ENCODE measurements around the gene HEXB.

Gene HEXB

DNA sequence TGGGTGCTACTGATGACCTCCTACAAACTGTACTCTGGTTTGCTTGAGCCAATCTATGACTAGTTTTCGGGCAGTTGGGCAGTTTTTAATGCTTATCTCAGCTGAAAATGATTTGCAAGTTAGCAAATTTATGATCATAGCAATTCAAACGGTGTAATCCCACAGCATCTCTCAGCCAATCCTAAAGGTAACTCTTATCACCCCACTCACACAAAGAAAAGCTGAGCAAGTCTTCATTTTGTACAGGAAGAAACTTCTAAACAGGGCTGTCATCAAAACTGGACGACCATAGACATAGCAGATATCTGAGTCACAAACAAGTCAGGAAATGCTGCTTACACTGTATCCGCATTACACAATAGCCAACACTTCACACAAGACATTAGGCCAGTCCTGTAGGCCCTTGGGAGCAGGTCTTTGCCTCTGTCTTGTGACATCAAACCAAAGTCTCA lies 41.9 kb upstream of the HEXB start:
- peak; percentile 55; the same call in 1 of the 2 replicates for TF ChIP-seq CEBPB (IDR thresholded peaks at IDR 0.05)
- no peak for TF ChIP-seq TEAD4 (IDR thresholded peaks at IDR 0.05)
- TF ChIP-seq ZBTB7A (IDR thresholded peaks at IDR 0.05; ENCODE audit: low read depth), result no peak

DNA sequence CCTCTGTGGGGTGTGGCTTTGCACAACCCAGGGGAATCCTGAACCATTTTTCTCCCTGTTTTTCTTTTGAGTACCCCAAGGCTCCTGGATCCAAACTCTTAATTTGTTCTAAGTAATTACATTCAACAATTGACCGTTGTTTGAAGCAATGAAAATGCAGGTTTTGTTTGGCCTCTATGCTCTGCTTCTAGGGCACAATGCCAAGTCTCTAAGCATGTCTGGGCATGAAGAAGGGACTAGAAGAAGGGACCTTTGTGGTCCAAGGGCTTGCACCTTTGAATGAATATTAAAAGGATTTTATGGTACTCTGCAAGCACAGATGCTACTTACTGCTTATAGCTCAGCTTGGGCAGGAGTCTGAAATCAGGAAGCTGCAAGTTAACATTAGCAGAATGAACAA lies 37.9 kb upstream of the HEXB start:
- TF ChIP-seq TAF1 (IDR thresholded peaks at IDR 0.05; ENCODE audit: low read depth) (no peak), FOXM1 (IDR thresholded peaks at IDR 0.05; ENCODE audit: borderline replicate concordance, low read depth) (no peak), TCF12 (IDR thresholded peaks at IDR 0.05; ENCODE audit: low read depth) (no peak), TEAD4 (IDR thresholded peaks at IDR 0.05) (no peak), EGR1 (IDR thresholded peaks at IDR 0.05) (no peak), CEBPB (IDR thresholded peaks at IDR 0.05) (no peak), EP300 (IDR thresholded peaks at IDR 0.05; ENCODE audit: borderline replicate concordance) (no peak), RAD21 (IDR thresholded peaks at IDR 0.05; ENCODE audit: low read depth) (no peak), ZBTB7A (IDR thresholded peaks at IDR 0.05; ENCODE audit: low read depth) (no peak), YY1 (IDR thresholded peaks at IDR 0.05; ENCODE audit: low read depth) (no peak), NFIC (IDR thresholded peaks at IDR 0.05) (no peak), CREB1 (IDR thresholded peaks at IDR 0.05; ENCODE audit: low read depth) (no peak)
- TF ChIP-seq, protein P1, sequence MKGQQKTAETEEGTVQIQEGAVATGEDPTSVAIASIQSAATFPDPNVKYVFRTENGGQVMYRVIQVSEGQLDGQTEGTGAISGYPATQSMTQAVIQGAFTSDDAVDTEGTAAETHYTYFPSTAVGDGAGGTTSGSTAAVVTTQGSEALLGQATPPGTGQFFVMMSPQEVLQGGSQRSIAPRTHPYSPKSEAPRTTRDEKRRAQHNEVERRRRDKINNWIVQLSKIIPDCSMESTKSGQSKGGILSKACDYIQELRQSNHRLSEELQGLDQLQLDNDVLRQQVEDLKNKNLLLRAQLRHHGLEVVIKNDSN (IDR thresholded peaks at IDR 0.05), result no peak
- TF ChIP-seq, protein P2, sequence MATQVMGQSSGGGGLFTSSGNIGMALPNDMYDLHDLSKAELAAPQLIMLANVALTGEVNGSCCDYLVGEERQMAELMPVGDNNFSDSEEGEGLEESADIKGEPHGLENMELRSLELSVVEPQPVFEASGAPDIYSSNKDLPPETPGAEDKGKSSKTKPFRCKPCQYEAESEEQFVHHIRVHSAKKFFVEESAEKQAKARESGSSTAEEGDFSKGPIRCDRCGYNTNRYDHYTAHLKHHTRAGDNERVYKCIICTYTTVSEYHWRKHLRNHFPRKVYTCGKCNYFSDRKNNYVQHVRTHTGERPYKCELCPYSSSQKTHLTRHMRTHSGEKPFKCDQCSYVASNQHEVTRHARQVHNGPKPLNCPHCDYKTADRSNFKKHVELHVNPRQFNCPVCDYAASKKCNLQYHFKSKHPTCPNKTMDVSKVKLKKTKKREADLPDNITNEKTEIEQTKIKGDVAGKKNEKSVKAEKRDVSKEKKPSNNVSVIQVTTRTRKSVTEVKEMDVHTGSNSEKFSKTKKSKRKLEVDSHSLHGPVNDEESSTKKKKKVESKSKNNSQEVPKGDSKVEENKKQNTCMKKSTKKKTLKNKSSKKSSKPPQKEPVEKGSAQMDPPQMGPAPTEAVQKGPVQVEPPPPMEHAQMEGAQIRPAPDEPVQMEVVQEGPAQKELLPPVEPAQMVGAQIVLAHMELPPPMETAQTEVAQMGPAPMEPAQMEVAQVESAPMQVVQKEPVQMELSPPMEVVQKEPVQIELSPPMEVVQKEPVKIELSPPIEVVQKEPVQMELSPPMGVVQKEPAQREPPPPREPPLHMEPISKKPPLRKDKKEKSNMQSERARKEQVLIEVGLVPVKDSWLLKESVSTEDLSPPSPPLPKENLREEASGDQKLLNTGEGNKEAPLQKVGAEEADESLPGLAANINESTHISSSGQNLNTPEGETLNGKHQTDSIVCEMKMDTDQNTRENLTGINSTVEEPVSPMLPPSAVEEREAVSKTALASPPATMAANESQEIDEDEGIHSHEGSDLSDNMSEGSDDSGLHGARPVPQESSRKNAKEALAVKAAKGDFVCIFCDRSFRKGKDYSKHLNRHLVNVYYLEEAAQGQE (IDR thresholded peaks at IDR 0.05; ENCODE audit: low read depth), result no peak
- TF ChIP-seq, protein P3, sequence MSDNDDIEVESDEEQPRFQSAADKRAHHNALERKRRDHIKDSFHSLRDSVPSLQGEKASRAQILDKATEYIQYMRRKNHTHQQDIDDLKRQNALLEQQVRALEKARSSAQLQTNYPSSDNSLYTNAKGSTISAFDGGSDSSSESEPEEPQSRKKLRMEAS (IDR thresholded peaks at IDR 0.05), result no peak

DNA sequence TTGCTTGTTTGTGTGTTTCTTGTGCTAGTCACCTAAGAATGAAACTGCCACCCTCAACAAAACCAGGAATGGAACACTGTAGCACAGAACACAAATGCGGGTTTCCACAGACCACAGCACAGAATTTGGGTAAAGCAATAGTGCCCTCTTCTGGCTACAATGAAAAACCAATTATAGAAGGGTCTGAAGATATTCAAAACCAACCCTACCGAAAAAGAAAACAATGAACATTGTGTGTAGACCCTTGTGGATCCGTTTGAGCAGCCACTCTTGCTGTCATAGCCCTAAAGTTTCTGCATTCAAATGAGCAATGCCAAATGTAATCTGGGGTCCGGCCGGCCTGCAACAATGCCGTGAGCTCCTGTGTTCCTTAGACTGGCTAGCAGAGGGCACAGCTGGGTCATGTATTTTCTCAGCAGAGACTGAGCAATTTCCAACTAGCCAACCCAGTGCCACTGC lies 36.2 kb upstream of the HEXB start:
- no peak for TF ChIP-seq EGR1 (IDR thresholded peaks at IDR 0.05)
- TF ChIP-seq TCF12 (IDR thresholded peaks at IDR 0.05; ENCODE audit: low read depth), result no peak
- TF ChIP-seq RAD21 (IDR thresholded peaks at IDR 0.05; ENCODE audit: low read depth), result peak; percentile 93
- TF ChIP-seq ZBTB7A (IDR thresholded peaks at IDR 0.05; ENCODE audit: low read depth), result no peak
- TF ChIP-seq CEBPB (IDR thresholded peaks at IDR 0.05), result no peak
- TF ChIP-seq, protein P3 (IDR thresholded peaks at IDR 0.05), result no peak
- no peak for TF ChIP-seq FOXM1 (IDR thresholded peaks at IDR 0.05; ENCODE audit: borderline replicate concordance, low read depth)
- TF ChIP-seq TAF1 (IDR thresholded peaks at IDR 0.05; ENCODE audit: low read depth), result no peak

DNA sequence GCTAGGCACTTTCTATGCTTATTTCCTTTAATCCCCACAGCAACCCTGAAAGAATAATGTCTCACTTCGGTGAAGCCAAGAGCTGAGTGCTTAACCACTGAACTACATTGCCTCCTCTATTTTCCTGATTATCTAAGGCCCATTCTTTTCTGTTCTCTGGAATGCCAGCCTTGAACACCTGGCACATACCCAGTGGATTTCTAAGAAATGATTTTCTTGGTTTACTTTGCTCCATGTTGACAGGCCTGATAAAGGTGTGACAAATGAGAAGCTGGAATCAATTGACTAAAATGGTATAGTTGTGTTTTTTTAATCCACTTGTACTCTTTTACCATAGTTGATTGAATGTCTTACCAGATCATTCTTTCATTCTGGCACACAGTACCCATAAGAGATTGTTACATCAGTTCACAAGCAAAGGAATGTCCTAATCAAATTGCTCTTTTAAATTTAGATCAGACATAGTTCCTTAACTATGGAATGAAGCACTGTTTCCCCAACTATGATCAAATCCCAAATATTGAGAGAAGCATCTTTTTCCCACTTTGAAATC lies 35.5 kb upstream of the HEXB start:
- TF ChIP-seq EP300 (IDR thresholded peaks at IDR 0.05; ENCODE audit: borderline replicate concordance) (no peak), TAF1 (IDR thresholded peaks at IDR 0.05; ENCODE audit: low read depth) (no peak), FOXM1 (IDR thresholded peaks at IDR 0.05; ENCODE audit: borderline replicate concordance, low read depth) (no peak), CEBPB (IDR thresholded peaks at IDR 0.05) (no peak), ZBTB7A (IDR thresholded peaks at IDR 0.05; ENCODE audit: low read depth) (no peak), YY1 (IDR thresholded peaks at IDR 0.05; ENCODE audit: low read depth) (no peak), RAD21 (IDR thresholded peaks at IDR 0.05; ENCODE audit: low read depth) (no peak), CREB1 (IDR thresholded peaks at IDR 0.05; ENCODE audit: low read depth) (no peak), TCF12 (IDR thresholded peaks at IDR 0.05; ENCODE audit: low read depth) (no peak), NFIC (IDR thresholded peaks at IDR 0.05) (no peak)
- TF ChIP-seq, protein P2 (IDR thresholded peaks at IDR 0.05; ENCODE audit: low read depth), result no peak
- TF ChIP-seq, protein P1 (IDR thresholded peaks at IDR 0.05), result no peak

DNA sequence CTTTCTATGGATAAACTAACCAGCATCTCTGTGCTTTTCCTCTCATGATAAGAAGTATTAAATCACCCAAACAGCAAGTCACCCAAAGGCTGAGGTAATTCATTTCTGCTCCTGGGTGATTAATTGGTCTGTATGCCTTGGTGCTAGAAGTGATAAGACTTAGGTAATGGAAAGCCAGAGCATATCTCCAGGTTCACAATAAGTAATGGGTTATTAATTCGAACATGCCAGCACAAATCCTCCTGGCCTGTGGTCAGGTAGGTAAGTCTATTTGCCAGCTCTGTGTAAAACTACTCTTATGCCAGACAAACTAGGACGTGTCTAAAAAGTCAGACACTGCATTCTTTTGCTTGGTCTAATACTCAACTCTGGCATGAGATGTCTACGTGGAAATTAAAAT lies 33.3 kb upstream of the HEXB start:
- TF ChIP-seq YY1 (IDR thresholded peaks at IDR 0.05; ENCODE audit: low read depth) (no peak), TCF12 (IDR thresholded peaks at IDR 0.05; ENCODE audit: low read depth) (no peak), NFIC (IDR thresholded peaks at IDR 0.05) (no peak), TEAD4 (IDR thresholded peaks at IDR 0.05) (no peak)
- TF ChIP-seq, protein P3 (IDR thresholded peaks at IDR 0.05), result no peak

DNA sequence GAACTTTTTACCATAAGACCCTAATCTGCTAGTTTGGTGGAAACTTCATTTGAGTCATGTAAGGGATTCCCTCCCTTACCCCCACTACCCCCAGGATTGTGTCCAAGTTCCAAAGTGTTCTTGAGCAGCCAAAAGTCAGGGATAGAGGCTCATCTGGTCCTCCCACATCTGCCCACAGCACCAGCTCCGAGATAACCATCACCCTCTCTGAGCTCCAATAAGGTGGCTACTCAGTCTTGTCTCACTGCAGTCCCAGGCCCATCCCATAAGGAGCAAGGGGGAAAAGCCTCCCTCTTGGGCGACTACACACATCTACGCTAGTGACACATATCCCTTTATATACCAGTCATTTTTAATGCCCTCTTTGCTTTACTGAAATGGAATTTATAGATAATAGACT lies 32.5 kb upstream of the HEXB start:
- TF ChIP-seq EGR1 (IDR thresholded peaks at IDR 0.05) (no peak), CREB1 (IDR thresholded peaks at IDR 0.05; ENCODE audit: low read depth) (no peak), TAF1 (IDR thresholded peaks at IDR 0.05; ENCODE audit: low read depth) (no peak), EP300 (IDR thresholded peaks at IDR 0.05; ENCODE audit: borderline replicate concordance) (no peak), TEAD4 (IDR thresholded peaks at IDR 0.05) (no peak), TCF12 (IDR thresholded peaks at IDR 0.05; ENCODE audit: low read depth) (no peak), NFIC (IDR thresholded peaks at IDR 0.05) (no peak), FOXM1 (IDR thresholded peaks at IDR 0.05; ENCODE audit: borderline replicate concordance, low read depth) (no peak), RAD21 (IDR thresholded peaks at IDR 0.05; ENCODE audit: low read depth) (no peak), CEBPB (IDR thresholded peaks at IDR 0.05) (no peak), YY1 (IDR thresholded peaks at IDR 0.05; ENCODE audit: low read depth) (no peak), ZBTB7A (IDR thresholded peaks at IDR 0.05; ENCODE audit: low read depth) (no peak)
- TF ChIP-seq, protein P2 (IDR thresholded peaks at IDR 0.05; ENCODE audit: low read depth), result no peak
- TF ChIP-seq, protein P1 (IDR thresholded peaks at IDR 0.05), result no peak
- TF ChIP-seq, protein P3 (IDR thresholded peaks at IDR 0.05), result no peak
